A172 (cell line): ENCODE data around the gene PIM2. TPM values are rescaled to one million over a fixed set of nuclear protein-coding genes. Genes with fewer than 3 reads are reported as not detected.

Experiments
- DNase-seq: peaks from one replicate; pipeline ENCODE4 v3.0.0-alpha.2; 2015; ENCODE audit warnings: low spot score
- total RNA-seq: library from RNA; depleted of rRNA; stranded (reverse); fragments of >200 nt; shearing (Covaris generic); gene quantifications from 2 replicates; pipeline ENCODE4 v1.2.3, GENCODE V29; 2014

Gene PIM2
- total RNA-seq, 1 experiment from 2014 or later = 0.59 TPM

DNA sequence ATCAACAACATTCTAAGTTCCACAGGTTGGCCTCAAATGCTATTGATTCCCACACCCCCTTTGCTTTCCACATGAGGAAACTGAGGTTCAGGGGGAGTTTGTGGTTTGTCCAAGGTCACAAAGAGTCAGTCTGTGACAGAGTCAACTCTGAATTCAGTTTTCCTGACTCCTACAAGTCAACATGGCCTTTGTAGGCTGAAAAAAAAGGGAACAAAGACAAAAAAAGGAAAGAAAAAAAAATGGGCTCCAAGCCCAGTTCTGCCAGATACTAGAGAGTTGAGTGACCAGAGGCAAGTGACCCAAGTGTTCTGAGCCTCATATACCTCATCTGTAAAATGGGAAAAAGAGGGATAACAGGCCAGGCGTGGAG lies 16.5 kb upstream of the PIM2 start:
- DNase-seq = no peak

DNA sequence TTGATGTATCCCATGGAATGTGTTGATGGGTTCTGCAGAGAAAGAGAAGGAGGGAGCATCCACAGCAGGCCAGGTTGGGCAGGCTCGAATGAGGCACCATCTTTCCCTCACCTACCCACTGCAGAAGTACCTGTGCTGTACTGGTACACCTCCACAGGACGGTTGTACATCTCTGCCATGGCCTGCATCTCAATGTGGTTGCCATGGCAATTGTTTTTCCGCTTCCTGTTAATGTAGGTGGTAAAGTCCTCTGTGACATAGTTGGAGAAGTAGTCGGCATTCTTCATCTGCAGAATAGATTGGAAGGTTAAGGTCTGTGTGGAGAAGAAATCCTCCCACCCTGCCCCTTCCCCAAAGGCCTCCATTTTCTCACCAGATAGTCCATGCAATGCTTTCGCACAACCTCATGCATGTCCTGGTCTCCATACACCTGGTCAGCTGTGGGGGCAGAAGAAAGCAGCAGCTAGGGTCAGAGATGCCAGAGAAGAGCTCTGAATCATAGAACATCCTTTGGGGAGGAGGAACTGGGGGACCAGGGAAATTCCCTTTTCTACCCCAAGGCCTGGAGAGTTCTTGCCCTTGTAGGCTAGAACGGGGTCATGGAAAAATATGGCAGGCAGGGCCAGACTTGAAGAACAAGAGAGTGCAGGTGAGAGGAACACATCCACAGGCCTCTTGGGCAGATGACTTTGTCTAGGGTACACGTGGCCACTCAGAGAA lies 15.9 kb upstream of the PIM2 start:
- DNase-seq = no peak

DNA sequence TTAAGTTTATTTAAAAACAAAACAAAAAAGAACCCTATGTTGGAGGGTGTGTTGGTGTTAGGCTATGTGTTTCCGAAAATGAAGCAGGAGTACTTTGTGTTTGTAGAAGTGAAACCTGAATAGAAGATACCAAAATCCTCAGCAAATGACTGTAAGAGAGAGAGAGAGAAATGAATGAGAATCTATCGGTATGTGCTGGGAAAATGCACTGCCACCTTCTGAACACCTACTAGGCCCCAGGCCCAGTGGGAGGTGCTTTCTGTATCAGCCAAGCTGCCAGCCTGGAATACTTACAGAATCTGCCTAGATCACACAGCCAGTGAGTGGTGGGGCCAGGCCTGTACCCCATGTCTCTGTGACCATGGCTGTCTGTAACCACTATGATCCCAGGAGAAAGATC lies 14.9 kb upstream of the PIM2 start:
- no peak for DNase-seq

DNA sequence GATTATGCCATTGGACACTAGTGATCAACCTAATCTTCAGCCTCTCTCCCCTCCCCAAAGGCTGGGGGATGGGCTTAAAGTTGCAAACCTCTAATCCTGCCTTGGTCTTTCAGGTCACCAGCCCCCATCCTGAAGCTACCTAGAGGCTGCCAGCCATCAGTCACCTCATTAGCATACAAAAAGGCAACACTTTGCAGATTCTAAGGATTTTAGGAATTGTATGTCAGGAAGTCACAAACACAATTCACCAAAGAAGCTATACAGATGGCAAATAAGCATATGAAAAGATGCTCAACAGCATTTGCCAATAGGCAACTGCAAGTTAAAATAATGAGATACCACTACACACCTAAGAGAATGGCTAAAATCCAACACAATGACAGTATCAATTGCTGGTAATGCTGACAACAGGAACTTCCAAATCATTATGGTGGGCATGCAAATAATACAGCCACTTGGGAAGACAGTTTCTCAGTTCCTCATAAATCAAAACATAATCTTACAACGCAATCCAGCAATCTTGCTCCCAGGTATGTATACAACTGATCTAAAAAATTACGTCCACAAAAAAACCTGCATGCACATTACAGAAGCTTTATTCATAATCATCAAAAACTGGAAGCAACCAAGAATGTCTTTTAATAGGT lies 9.0 kb upstream of the PIM2 start:
- no peak for DNase-seq

DNA sequence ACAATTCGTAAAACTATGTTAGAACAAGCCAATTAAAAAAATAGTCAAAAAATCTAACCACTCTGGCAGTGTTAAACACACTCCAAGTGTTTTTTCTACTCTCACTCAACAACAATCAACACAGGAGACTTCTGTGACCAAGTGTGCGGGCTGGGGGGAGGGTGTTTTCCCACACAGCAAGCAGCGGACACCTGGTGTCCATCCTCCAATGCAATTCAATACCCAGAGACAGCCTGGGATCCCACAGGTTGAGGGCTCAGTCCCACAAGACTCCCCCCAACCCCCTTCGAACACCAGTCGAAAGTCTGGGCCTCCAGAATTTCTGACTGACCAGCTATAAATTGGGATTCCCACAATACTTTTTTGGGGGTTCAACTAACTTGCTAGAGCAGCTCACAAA lies 8.3 kb upstream of the PIM2 start:
- no peak for DNase-seq

DNA sequence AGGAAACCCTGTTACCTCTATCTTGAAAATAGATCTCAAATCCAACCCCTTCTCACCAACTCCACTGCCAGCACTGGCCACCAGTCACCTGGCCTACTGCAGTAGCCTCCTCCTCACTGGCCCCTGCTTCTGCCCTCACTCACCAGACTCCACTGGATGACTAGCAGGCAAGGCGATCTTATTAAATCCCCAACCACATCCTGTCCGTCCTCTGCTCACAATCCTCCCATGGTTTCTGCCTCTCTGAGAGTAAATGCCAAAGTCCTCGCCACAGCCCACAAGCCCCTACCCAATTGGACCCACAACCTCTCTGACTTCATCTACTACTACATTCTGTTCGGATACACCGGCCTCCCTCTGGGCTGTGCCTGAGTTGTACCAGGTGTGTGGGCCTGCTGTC lies 5.4 kb upstream of the PIM2 start:
- DNase-seq = no peak

DNA sequence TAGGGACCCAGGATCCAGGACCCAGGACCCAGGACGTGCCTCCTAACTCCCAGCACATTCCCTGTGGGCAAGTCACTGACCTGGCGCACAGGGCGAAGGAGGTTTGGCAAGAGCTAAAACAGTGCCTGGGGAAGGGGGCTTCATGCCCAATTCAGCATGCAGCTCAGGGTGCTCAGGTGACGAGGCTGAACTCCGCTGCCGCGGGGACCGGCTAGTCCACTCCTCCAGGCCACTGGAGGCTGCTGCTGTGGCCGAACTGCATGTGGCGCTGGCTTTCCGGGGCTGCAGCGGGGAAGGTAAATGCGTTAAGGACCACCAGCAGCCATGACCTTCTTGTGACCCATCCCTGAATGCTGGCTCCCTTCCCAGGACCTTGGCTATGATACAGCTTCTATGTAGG lies 4.9 kb upstream of the PIM2 start:
- no peak for DNase-seq

DNA sequence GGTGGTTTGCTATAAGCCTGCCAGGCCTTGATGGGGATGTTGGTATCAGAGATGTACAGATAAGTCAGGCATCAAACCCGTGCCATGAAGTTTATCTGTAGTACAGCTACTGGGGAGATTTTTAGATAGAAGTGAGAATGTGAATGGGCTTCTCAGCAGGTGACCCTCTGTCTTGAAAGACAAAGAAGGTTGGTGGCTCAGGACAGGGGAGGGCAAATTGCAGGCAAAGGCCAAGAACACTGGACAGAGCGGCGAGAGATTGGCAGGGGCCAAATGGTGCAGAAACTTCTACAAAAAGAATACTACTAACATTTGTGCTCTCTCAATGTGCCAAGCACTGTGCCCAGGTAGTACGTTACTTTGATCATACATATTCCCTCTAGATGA lies 1.9 kb upstream of the PIM2 start:
- DNase-seq = no peak

DNA sequence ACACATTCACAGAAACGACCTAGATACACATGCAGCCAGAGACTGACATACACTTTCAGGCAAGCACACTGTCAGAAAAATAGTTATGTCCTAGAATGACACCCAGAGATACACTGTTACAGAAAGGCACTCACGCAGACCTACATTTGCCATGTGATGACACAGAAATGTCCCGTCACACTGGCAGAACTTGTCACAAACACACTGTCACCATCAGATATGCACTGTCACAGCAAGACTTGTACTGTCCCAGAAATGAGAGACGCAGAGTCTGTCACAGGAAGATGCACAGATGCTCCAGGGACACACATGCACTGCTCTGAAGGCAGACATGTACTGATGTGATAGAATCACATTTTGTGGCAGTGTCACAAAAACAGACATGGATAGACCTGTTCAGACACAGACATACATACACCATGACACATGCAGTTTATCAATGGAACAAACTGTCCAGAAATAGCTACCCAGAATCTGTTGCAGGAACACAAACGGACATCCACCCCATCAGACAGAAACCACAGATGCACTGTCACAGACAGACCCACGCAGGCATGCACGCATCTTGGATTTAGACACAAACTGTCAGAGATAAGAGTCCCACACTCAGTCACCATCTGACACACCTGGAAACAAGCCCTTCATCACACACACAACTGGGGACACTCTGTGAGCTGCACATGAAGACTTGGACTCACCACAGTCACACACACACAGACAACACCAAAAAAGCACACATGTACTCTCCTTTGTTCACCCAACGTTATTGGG lies 1.3 kb upstream of the PIM2 start:
- no peak for DNase-seq

DNA sequence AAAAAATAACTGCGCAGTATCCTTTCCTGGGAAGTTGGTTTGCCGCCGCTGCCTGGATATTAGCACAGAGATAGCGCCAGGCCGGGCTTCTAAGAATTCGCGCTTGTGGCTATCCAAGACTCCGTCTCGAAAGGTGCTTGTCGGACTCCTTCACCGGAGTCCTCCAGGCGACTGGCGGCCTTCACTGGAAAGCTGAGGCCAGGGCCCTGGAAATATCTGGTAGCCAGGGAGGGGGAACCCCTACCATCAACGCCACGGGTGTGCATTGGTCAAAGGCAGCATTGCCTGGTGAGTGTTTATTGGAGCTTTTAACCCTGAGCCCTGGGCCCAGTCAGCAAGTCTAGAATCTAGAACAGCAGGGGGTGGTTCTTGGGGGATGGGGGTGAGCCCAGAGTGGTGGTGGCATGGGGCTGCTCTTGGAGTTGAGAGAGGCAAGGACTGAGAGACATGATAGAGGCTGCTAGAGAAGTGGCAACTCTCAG lies 577 bp upstream of the PIM2 start:
- no peak for DNase-seq

DNA sequence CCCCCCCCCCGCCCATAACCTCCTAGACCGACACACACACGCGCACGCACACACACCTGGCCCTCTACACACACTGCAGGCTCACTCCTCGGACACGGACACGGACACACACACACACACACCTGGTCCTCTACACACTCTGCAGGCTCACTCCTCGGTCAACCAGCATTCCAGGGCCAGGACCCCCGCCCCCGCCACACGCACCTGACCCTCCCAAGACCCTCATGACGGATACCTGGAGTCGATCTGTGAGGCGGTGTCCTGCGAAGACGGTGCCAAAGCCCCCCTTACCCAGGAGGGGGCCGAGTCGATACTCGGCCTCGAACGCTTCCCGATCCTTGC lies 552 bp downstream of the PIM2 start:
- no peak for DNase-seq

DNA sequence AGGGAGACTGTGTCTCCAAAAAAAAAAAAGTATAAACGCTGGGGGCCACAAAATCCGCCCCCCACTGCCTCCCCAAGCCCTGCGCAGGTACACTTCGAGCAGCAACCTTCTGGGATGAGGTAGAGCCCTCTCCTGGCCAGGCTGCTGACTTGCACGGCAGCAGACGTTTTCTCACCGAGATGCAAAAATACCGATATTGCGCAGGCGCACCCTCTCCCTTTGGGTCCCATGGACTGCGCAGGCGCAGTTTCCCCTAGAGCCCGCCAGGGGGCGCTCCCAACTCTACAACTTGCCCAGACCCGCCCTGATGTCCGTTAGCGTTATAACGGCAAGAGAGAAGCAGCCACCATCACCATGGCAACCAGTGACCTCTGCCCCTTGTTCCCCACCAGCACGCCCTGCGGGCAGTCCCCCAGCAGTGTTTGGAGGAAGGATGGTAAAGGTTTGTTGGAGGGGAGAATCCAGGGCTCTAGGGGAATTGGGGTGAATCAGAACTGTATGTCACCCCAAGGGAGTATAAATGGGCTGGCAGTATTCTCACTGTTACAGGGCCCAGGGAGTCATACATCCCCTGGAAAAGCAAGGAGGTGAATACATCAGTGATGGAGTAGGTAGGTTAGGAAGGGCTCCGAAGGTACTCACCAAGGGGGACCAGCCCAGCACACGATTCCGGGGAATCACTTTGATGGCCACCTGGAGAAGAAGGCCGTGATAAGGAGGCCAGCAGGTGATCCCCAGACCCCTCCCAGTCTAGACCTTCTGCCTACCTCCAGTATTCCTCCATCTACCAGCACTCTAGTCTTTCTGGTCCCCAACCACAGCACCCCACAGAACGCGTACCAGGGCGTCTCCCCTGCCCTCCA lies 1.5 kb downstream of the PIM2 start:
- DNase-seq = peak; percentile 89

DNA sequence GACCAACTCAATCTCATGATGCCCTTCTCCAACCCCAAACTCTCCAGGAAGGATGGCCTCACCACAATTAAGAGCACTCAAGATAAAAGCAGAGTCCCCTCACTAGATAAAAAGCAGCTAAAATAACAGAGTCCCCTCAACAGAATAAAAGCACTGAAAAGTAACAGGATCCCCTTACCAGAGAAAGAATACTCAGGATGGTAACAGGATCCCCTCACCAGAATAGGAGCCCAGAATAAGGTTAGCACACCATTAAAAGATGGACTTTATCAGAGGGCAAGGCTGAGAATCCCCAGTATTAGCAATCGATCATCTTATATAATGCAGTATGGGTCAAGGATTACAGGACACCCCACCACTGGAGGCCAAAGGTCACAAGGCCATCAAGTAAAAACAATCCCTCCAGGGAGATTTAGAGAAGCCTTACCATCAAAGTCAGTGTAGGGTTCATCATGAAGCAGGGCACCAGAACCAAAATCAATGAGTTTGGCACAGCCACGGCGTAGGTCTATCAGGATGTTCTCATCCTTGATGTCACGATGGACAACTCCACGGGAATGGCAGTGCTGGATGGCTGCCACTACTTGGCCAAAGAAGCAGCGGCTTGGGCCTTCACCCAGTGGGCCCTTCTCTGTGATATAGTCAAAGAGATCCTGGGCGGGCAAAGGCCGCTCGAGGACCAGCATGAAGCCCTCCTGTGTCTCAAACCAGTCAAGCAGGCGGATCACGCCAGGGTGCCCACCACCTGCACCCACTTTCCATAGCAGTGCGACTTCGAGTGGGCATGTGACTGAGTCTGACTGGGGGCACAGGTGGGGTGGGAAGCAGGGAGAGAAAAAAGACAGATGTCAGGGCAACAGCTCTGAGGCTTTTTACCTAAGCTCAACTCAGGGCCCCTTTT lies 4.0 kb downstream of the PIM2 start:
- no peak for DNase-seq

DNA sequence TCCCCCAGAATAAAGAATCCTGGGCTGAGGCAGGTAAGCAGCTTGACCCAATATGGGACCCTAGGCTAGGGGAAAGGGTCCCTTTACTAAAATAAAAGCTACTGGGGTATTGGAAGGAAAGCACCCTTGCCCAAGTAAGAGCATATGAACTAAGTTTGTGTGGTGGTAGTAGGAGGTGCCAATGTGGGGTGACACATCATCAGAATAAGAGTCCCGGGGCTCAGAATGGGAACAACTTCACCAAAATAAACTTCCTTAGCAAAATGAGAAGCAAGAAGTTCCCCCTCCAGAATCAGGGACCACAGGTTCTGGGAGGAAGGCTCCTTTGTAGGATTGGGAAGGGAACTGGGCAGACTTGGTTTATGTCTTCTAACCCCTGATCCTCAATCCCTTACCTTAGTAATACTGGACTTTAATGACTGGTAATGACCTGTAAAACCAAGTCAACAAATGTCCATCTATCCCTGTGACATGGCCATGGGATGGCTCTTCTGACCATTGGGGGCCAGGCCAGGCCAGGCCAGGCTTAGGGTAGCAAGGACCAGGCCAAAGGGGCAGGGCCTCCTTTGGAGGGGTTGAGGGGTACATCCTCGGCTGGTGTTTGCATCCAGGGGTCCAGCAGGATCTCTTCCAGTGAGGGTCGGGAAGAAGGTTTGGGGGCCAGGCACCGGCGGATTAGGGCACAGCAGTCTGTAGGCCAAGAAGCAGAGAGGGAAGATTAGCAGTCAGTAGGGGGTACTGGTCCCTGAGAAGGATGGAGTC lies 5.0 kb downstream of the PIM2 start:
- no peak for DNase-seq

DNA sequence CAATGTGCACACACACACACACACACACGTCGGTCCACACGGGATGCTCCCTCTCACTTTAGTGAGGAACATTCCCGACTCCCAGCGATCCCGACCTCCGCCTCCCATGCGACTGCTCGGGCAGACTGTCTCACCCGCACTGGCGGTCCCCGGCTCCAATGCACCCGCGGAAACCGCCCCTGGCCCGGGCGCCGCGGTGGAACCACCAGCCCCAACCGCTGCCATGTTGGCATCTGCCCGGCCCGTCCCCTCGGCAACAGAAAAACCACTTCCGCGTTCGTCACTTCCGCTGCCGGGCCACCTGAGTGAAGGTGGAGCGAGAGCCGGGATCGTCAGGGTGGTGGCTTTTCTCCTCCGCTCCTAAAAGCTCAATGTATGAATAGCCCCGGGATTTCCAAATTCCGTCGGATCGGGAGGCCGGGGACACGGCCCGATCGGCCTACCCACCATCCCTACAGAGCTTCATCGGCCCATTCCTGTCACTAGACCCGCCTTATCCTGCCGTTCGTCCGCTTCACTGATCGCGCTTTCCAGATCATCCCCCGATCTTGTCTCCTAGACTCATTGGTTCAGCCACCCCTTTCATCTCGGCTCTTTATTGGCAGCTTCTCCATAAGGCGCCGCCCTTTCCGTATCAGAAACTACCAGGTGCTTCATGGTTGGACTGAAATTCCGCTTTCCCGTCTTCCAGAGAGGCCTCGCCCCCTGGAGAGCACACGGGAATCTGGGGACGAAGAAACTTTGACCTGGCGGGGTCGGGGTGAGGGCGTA lies 7.2 kb downstream of the PIM2 start, which contains the start of gene SLC35A2:
SLC35A2 (minus strand) TSS at position 235 of the 771 bp plus-strand sequence; CDS start at position 225, 10 bp downstream.
- DNase-seq = peak; percentile 74

DNA sequence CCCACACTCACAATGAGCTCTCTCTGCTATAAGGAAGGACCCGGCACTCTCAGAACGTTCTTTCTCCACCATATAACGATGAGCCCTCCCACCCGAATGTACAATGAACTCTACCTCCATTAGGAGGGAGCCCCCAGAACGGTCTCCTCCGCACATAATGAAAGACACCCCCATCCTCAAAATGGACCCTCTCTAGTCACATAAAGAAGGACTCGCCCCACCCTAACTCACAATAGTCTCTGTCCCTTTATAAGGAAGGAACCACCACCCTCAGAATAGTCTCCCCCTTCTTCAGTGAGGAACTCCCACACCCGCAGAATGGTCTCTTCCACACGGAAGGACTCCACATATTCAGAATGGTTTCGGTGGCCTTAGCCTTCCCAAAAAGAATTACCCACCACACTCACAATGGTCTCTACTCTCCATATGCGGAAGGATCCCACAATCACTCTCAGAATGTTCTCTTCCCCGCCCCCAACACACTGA lies 7.9 kb downstream of the PIM2 start:
- no peak for DNase-seq

DNA sequence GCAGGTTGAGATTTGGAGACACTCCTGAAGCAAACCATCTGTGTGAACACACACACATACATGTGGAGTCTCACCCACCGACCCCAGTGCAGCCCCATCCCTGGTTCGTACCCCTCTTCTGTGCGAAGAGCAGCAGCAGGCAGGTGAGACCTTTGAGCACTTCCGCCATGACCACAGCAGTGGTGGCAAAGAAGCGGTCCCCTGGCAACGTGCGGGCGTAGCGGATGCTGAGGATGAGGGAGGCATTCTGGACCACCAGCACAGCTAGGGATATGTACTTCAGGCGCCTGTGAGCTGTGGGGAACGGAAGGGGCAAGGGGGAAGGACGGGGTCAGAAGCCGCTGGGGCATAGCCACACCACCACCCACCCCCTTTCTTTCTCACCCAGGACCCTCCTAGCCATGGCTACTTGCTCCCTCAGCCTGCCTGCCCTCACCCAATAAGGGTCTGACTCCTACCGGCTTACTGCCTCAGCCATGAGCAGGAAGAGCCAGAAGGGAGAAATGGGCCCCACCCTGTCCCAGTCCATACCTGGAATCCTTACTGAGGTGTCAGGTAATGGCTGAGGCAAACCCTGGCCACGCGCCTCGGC lies 9.0 kb downstream of the PIM2 start:
- DNase-seq = no peak

DNA sequence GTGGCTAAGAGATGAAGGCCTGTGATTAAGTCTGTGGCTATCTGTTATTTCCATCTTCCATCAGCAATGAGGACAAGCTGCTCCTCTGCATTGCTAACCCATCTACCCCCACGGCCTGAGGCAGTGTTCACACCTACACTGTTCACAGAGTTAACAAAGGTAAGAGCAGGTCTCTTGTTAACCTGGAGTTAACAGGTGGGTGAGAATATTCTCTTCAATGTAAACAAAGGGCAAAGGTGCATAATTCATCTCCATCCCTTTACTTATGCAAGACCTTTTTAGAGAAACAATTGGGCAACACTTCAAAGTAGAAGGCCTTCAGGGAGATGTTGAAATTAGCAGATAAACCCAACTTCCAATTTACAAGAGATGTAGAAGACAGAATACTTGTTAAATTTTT lies 10.2 kb downstream of the PIM2 start:
- no peak for DNase-seq
